Measurements from ENCODE around the gene NR3C2. TPM values are rescaled to one million over a fixed set of nuclear protein-coding genes. Genes with fewer than 3 reads are reported as not detected.

The NR3C2 gene
- total RNA-seq, 2 experiments from 2014 or later = 6.1 to 6.4 TPM

GRCh38 chr4:148053298-148054003, 388.8 kb downstream of the NR3C2 start:
- ATAC-seq = no peak
- intact Hi-C loops (cut with micrococcal nuclease) = no loop called here

GRCh38 chr4:148052448-148052847, 389.8 kb downstream of the NR3C2 start:
- H3K9me3 Mint-ChIP-seq = no peaks in the 10 kb centered on the region
- peak; percentile 54 for DNase-seq
- intact Hi-C loops (cut with micrococcal nuclease) = no loop called here
- H3K36me3 Mint-ChIP-seq (ENCODE audit: low read depth) = peaks cover 5% of the 10 kb centered on the region
- TF ChIP-seq CTCF (IDR thresholded peaks at IDR 0.05) = no peak
- H3K4me3 Mint-ChIP-seq = no peak overlapping the region
- ATAC-seq = peak; percentile 71
- peak overlapping the region; percentile 78 for H3K27ac Mint-ChIP-seq
- H3K27me3 Mint-ChIP-seq = no peaks in the 10 kb centered on the region
- peaks cover 70% of the 10 kb centered on the region for H3K4me1 Mint-ChIP-seq (ENCODE audit: low read depth)
- CTCF ChIA-PET = interaction anchor here (0.7 to 1.3 kb wide), 2 partner anchors 10 to 25 kb away, joined by 3 to 4 read pairs; no protein-coding TSS in a partner anchor
- POLR2A ChIA-PET = interaction anchor here (1.6 kb wide), 1 partner anchor 390 kb away, joined by 4 read pairs; the partner anchor contains the start of gene NR3C2

More at GRCh38 chr4:148053298-148054003, 388.8 kb downstream of the NR3C2 start:
- peak overlapping the region; percentile 31 for H3K27ac Mint-ChIP-seq
- no peaks in the 10 kb centered on the region for H3K9me3 Mint-ChIP-seq
- no peaks in the 10 kb centered on the region for H3K27me3 Mint-ChIP-seq
- no peak for DNase-seq
- H3K4me1 Mint-ChIP-seq (ENCODE audit: low read depth) = peaks cover 78% of the 10 kb centered on the region
- peaks cover 5% of the 10 kb centered on the region for H3K36me3 Mint-ChIP-seq (ENCODE audit: low read depth)
- no peak overlapping the region for H3K4me3 Mint-ChIP-seq
- ChIA-PET POLR2A (interaction anchor here (1.6 kb wide), 1 partner anchor 389 kb away, joined by 4 read pairs; the partner anchor contains the start of gene NR3C2), CTCF (interaction anchor here (0.9 to 1.3 kb wide), 2 partner anchors 11 to 362 kb away, joined by 3 to 4 read pairs; no protein-coding TSS in a partner anchor)
- TF ChIP-seq CTCF (IDR thresholded peaks at IDR 0.05) = no peak

- ATAC-seq (no peak), DNase-seq (no peak)
- peaks cover 5% of the 10 kb centered on the region for H3K36me3 Mint-ChIP-seq (ENCODE audit: low read depth)
- CTCF ChIA-PET = no interaction called here
- no peaks in the 10 kb centered on the region for H3K27me3 Mint-ChIP-seq
- intact Hi-C loops (cut with micrococcal nuclease) = no loop called here
- peak overlapping the region; percentile 79 for H3K27ac Mint-ChIP-seq
- peaks cover 64% of the 10 kb centered on the region for H3K4me1 Mint-ChIP-seq (ENCODE audit: low read depth)
- no peaks in the 10 kb centered on the region for H3K9me3 Mint-ChIP-seq
- POLR2A ChIA-PET = no interaction called here
- no peak for TF ChIP-seq CTCF (IDR thresholded peaks at IDR 0.05)
- no peak overlapping the region for H3K4me3 Mint-ChIP-seq
These were observed 390.8 kb downstream of the NR3C2 start for GRCh38 chr4:148051403-148051802.

GRCh38 chr4:148048598-148048997, 393.6 kb downstream of the NR3C2 start:
- ATAC-seq (no peak), DNase-seq (no peak)
- Mint-ChIP-seq H3K4me3 (no peak overlapping the region), H3K36me3 (ENCODE audit: low read depth) (peaks cover 3% of the 10 kb centered on the region), H3K27ac (no peak overlapping the region), H3K4me1 (ENCODE audit: low read depth) (peaks cover 46% of the 10 kb centered on the region), H3K9me3 (no peaks in the 10 kb centered on the region), H3K27me3 (no peaks in the 10 kb centered on the region)
- CTCF ChIA-PET = no interaction called here
- POLR2A ChIA-PET = interaction anchor here (0.6 kb wide), 1 partner anchor 259 kb away, joined by 3 read pairs; no protein-coding TSS in a partner anchor
- intact Hi-C loops (cut with micrococcal nuclease) = no loop called here
- no peak for TF ChIP-seq CTCF (IDR thresholded peaks at IDR 0.05)

- intact Hi-C loops (cut with micrococcal nuclease) = no loop called here
- CTCF ChIA-PET = interaction anchor here (0.8 to 2.6 kb wide), 5 partner anchors 12 to 164 kb away, joined by 3 to 12 read pairs (median 3); no protein-coding TSS in a partner anchor
- ATAC-seq = peak; percentile 45
These were observed 397.3 kb downstream of the NR3C2 start for GRCh38 chr4:148044912-148045352.

More at GRCh38 chr4:148044912-148045352, 397.3 kb downstream of the NR3C2 start:
- Mint-ChIP-seq H3K36me3 (ENCODE audit: low read depth) (peaks cover 2% of the 10 kb centered on the region), H3K4me1 (ENCODE audit: low read depth) (peaks cover 15% of the 10 kb centered on the region), H3K4me3 (no peak overlapping the region), H3K9me3 (no peaks in the 10 kb centered on the region), H3K27me3 (no peaks in the 10 kb centered on the region), H3K27ac (no peak overlapping the region)
- POLR2A ChIA-PET = interaction anchor here (1.6 kb wide), 1 partner anchor 12 kb away, joined by 4 read pairs; no protein-coding TSS in a partner anchor
- TF ChIP-seq CTCF (IDR thresholded peaks at IDR 0.05) = peak; percentile 17
- peak; percentile 23 for DNase-seq
